GM12878 (cell line): ENCODE data around the gene EDC3. TPM values are rescaled to one million over a fixed set of nuclear protein-coding genes. Genes with fewer than 3 reads are reported as not detected.

Experiments used
- BCL11A ChIP-seq: IDR thresholded peaks from 2 replicates; pipeline ENCODE4 v1.6.1; 2011; ENCODE audit warnings: low read depth, low read length
- CEBPZ ChIP-seq: fragments of 150-350 bp; IDR thresholded peaks from 2 replicates; pipeline ENCODE4 v1.6.1; 2016; ENCODE audit warnings: low read depth, low read length
- CHD2 ChIP-seq: IDR thresholded peaks from 2 replicates; pipeline ENCODE4 v1.6.1; 2011; ENCODE audit warnings: low read depth, low read length, improper control_type of control experiment, borderline replicate concordance
- CTCF ChIP-seq, 3 experiments: IDR thresholded peaks in 2 of 3; conservative IDR thresholded peaks in 1 of 3; 2 replicates each; pipeline ENCODE4 v1.5.1; 2011; ENCODE audit warnings: low read depth in 3 of 3, low read length in 3 of 3, mild to moderate bottlenecking in 3 of 3, control low read depth in 2 of 3, moderate library complexity in 2 of 3, inconsistent platforms in 1 of 3, mixed read lengths in 1 of 3; ENCODE audit not compliant: control insufficient read depth in 2 of 3, insufficient read depth in 1 of 3; ENCODE audit errors: extremely low read depth in 1 of 3
- ESRRA ChIP-seq: IDR thresholded peaks from 2 replicates; pipeline ENCODE4 v1.6.1; 2012; ENCODE audit warnings: mild to moderate bottlenecking, low read length, improper control_type of control experiment
- ETV6 ChIP-seq, 2 experiments: fragments of 450-650 bp in 1 of 2; IDR thresholded peaks in 1 of 2; conservative IDR thresholded peaks in 1 of 2; 2 replicates each; pipeline ENCODE4 v1.6.1; 2014; ENCODE audit warnings: antibody characterized with exemption in 1 of 2, borderline replicate concordance in 1 of 2, low read depth in 1 of 2, mild to moderate bottlenecking in 1 of 2, moderate library complexity in 1 of 2
- IKZF1 ChIP-seq: fragments of 450-650 bp; conservative IDR thresholded peaks from 2 replicates; pipeline ENCODE4 v1.6.1; 2017; ENCODE audit warnings: antibody characterized with exemption, mild to moderate bottlenecking
- MLLT1 ChIP-seq: fragments of 450-650 bp; IDR thresholded peaks from 2 replicates; pipeline ENCODE4 v1.6.1; 2016; ENCODE audit warnings: mild to moderate bottlenecking
- MYC ChIP-seq: IDR thresholded peaks from 2 replicates; pipeline ENCODE4 v1.6.1; 2011; ENCODE audit warnings: mild to moderate bottlenecking, low read length, moderate library complexity, inconsistent platforms; ENCODE audit not compliant: insufficient read depth, insufficient replicate concordance, insufficient read length, severe bottlenecking
- NFIC ChIP-seq: IDR thresholded peaks from 2 replicates; pipeline ENCODE4 v1.6.1; 2012; ENCODE audit warnings: low read depth, mild to moderate bottlenecking, inconsistent platforms, low read length, moderate library complexity
- PAX8 ChIP-seq: fragments of 450-650 bp; IDR thresholded peaks from 2 replicates; pipeline ENCODE4 v1.6.1; 2017; ENCODE audit warnings: mild to moderate bottlenecking, moderate library complexity
- POLR2AphosphoS5 ChIP-seq: IDR thresholded peaks from 2 replicates; pipeline ENCODE4 v1.6.1; 2011; ENCODE audit warnings: mild to moderate bottlenecking, low read length, inconsistent platforms
- RAD51 ChIP-seq: fragments of 450-650 bp; IDR thresholded peaks from 2 replicates; pipeline ENCODE4 v1.6.1; 2016; ENCODE audit warnings: moderate library complexity, mild to moderate bottlenecking, inconsistent platforms
- RB1 ChIP-seq: fragments of 450-650 bp; formaldehyde crosslinking; IDR thresholded peaks from 2 replicates; pipeline ENCODE4 v1.6.1; 2017; ENCODE audit warnings: mild to moderate bottlenecking, borderline replicate concordance
- SIN3A ChIP-seq: IDR thresholded peaks from 2 replicates; pipeline ENCODE4 v1.6.1; 2012; ENCODE audit warnings: low read depth, low read length, improper control_type of control experiment
- SIX5 ChIP-seq: IDR thresholded peaks from 2 replicates; pipeline ENCODE4 v1.6.1; 2011; ENCODE audit warnings: mild to moderate bottlenecking, low read depth, low read length, moderate library complexity; ENCODE audit not compliant: severe bottlenecking
- ZNF217 ChIP-seq: fragments of 450-650 bp; IDR thresholded peaks from 2 replicates; pipeline ENCODE4 v1.6.1; 2017; ENCODE audit warnings: antibody characterized with exemption, mild to moderate bottlenecking
- ZNF592 ChIP-seq: fragments of 450-650 bp; IDR thresholded peaks from 2 replicates; pipeline ENCODE4 v1.6.1; 2017; ENCODE audit warnings: mild to moderate bottlenecking, moderate library complexity
- polyA plus RNA-seq, 11 experiments: library from polyadenylated mRNA; depleted of rRNA in 4 of 11; unstranded in 6 of 11; stranded (reverse) in 5 of 11; fragments of >200 nt; fragmentation: Nextera tagmentation in 4 of 11; fragmentation: Illumina TruSeq in 1 of 11; extraction: Ambion mirVana in 4 of 11; extraction: Trizol in 1 of 11; gene quantifications; 1 replicate in 1 of 11; 2 replicates in 10 of 11; pipeline versions ENCODE4 v1.2.1 to v1.2.3, GENCODE V29; 2011 to 2016; ENCODE audit warnings: inconsistent platforms in 2 of 11, missing spikeins in 2 of 11, low read depth in 1 of 11
- total RNA-seq, 4 experiments: library from RNA; depleted of rRNA in 3 of 4; stranded (reverse); fragments of >200 nt in 3 of 4; fragmentation: Illumina TruSeq in 1 of 4; extraction: Trizol in 1 of 4; gene quantifications; 2 replicates each; pipeline versions ENCODE4 v1.2.1 to v1.2.3, GENCODE V29; 2013 to 2021

EDC3 gene
- total and polyA plus RNA-seq, 10 of the 15 experiments (the other 5 are each of a cell fraction or from before 2014, with no cell fraction given), result 11.8 to 48.4 (median 35.3) TPM

- TF ChIP-seq CHD2 (peak; percentile 83), ZNF217 (no peak), CTCF (IDR thresholded peaks at IDR 0.05 in 2 of 3, conservative IDR thresholded peaks at IDR 0.05 in 1 of 3; ENCODE audit: control insufficient read depth in 2 of 3, extremely low read depth in 1 of 3, insufficient read depth in 1 of 3, low read depth in 3 of 3, low read length in 3 of 3) (no peak), MYC (no peak), POLR2AphosphoS5 (peak; percentile 71), RB1 (peak; percentile 54; the same call in 1 of the 2 replicates), PAX8 (no peak), SIN3A (peak; percentile 90; the same call in 1 of the 2 replicates), ETV6 (conservative IDR thresholded peaks at IDR 0.05 in 1 of 2, IDR thresholded peaks at IDR 0.05 in 1 of 2; ENCODE audit: borderline replicate concordance in 1 of 2, low read depth in 1 of 2) (no peak; a peak in 1 of 4 replicates), IKZF1 (peak; percentile 97), BCL11A (no peak), CEBPZ (no peak), RAD51 (no peak), ESRRA (no peak; the same call in 1 of the 2 replicates), MLLT1 (no peak), SIX5 (peak; percentile 45), ZNF592 (peak; percentile 61; the same call in 1 of the 2 replicates), NFIC (no peak)
Measured at GRCh38 chr15:74615508-74616365, 80.1 kb downstream of the EDC3 start, which contains the start of gene CLK3 (continued).
